HG02642 (cell line): ENCODE data around the gene PINK1.
"Not testable (repeated sequence)": the region's sequence is repeated elsewhere in the genome, so short reads cannot be mapped to it uniquely, and the experiment has no call there.

Experiments used
- ATAC-seq: cut with Tn5 transposase; IDR thresholded peaks from one replicate; pipeline ENCODE4 v1.9.1; 2021; ENCODE audit warnings: mild to moderate bottlenecking; ENCODE audit not compliant: unreplicated experiment, poor library complexity

The PINK1 gene

DNA sequence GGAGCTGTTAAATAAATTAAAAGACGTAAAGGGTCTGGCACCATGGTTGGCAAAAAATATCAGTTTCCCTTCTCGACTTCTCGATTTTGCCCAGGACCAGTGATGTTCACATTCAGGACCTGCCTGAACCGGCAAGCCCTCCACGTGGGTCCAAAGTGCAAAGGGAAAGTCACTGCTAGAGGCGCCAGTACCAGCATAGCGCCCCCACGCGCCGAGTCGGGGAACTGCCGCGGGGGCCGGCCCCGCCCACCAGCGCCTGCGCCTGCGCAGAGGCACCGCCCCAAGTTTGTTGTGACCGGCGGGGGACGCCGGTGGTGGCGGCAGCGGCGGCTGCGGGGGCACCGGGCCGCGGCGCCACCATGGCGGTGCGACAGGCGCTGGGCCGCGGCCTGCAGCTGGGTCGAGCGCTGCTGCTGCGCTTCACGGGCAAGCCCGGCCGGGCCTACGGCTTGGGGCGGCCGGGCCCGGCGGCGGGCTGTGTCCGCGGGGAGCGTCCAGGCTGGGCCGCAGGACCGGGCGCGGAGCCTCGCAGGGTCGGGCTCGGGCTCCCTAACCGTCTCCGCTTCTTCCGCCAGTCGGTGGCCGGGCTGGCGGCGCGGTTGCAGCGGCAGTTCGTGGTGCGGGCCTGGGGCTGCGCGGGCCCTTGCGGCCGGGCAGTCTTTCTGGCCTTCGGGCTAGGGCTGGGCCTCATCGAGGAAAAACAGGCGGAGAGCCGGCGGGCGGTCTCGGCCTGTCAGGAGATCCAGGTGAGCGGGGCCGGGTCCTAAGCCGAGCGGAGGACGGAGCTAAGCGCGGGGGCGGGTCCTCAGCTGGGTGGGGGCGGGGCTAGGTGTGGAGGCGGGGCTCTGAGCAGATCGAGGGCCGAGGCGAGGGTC, at the start of gene PINK1:
Gene PINK1, plus strand, starts transcription at position 269 of the 875 bp plus-strand sequence. Its CDS starts 91 bp downstream, at position 360.
- peak; percentile 71 for ATAC-seq

DNA sequence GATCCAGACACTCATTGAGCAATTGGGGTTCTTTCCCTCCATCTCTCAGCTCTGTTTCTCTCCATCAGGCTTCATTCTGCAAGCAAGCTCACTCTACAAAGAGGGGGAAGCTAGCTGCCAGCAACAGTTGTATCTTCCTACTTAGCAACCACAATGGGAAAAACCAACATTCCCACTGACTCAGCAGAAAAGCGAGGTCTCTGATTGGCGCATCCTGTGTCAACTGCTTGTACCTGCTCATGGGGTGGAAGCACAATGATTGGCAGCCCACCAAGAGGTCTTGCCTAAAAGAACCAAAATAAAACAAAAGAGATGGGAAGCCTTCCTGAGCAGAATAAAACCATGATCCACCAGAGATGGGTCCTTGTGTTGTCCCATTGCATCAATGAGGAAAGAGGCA, 48.4 kb upstream of the PINK1 start:
- no peak for ATAC-seq

DNA sequence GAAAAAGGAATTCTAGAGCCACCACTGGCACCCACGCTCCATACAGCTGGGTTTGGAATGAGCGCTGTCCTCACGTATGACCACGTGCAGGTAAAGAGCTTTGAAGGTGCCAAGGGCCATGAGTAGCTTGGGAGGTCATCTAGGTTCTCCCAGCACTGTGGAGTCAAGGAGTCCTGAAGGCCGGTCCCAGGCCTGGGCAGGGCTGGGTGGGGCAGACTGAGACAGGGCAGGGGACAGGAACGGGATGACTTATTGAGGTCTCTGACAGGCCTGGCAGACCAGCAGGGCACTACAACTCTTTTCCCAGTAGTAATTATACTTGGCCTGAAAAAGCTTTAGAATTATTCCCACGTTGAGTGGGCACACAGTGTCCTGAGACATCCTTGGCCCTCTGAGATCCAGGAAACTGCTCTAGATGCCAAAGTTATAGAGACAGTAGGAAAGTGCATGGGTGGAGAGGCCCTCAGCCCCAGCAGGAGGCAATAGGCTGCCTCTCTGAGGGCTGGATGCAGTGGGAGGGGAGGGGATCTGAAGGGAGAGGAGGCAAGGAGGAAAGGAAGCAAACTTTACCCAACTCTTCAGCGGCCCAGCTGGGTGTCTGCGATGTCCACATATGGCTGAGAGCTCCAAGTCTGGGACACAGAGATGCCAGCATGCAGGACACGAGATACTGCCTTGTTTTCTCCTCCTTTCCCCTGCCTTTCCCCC, 46.2 kb upstream of the PINK1 start:
- ATAC-seq = no peak

DNA sequence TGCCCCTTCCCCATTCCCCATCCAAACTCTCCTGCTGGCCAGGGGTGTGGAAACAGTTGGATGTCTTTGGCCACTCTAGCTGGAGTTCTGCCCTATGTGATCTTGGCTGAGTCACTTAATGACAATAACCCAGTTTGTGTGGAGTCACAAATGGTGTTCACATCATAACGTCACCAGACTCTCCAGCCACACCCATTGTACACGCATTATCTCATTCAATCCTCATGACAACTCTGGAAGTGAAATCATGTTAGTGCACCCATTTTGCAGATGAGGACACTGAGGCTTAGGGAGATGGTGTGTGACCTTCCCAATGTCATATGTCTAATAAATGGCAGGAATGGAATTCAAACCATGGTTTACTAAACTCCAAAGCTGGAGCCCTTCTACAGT, 45.6 kb upstream of the PINK1 start:
- no peak for ATAC-seq

DNA sequence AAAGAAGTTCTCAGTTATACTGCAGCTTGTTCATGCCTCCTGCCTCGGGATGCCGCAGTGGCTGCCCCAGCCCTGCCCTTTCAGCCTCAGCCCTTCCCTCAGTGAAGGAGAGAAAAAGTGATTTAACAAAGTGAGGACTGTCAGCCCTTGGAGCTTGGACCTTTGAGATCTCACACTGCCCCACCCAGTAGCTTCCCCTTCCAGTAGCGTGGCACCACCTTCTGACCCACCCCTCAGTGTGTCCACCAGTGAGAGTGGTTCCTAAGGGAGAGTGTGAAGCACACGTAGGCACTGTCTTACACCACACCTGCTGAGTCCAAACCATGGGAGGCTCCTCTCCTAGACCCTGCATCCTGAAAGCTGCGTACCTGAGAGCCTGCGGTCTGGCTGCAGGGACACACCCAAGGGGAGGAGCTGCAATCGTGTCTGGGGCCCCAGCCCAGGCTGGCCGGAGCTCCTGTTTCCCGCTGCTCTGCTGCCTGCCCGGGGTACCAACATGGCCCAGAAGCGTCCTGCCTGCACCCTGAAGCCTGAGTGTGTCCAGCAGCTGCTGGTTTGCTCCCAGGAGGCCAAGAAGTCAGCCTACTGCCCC, 44.5 kb upstream of the PINK1 start, which contains the start of gene CDA:
Gene CDA, plus strand, starts transcription at position 464 of the 592 bp plus-strand sequence. Its CDS starts 33 bp downstream, at position 497.
- no peak for ATAC-seq

DNA sequence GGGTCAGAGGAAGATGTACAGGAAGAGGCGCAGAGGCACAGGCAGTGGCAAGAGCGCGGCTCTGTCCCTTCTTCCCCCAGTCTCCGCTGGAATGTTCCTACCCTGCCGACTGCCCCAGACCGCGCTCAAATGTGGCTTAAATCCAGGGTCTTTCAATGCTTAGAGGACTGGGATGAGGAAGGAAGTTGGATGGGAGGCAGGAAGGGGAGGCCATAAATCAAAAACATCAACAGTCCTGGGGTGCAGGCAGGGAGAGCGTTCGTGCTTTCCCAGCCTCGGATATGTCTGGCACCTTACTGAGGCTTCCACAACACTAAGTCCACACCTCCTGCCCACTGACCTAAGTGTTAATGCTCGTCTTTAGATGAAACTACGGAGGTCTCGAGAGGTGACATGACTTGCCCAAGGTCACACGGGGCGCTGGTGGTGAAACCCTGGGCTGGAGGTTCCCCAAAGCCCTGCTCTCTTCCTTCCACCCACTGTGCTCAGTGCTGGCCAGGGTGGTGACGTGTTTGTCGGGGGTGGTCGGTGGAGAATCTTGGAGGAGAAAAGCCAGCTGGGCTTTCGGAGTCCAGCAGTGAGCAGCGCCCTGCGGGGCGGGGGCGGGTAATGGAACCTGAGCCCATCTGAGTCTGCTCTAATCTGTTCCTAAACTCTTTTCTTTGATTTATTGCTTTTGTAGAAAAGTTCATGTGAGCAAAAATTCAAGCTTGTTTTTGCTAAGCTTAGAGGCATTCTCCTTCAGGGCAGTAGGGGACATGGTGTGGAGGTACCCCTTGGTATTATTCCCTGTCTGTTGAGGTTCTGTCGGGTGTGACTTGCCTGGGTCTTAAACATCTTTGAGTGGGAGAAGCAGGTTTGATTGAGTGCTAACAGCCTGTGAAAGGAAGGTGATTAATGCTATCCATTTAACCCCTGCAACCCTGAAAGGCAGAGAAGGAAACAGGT, 43.7 kb upstream of the PINK1 start:
- ATAC-seq = no peak

DNA sequence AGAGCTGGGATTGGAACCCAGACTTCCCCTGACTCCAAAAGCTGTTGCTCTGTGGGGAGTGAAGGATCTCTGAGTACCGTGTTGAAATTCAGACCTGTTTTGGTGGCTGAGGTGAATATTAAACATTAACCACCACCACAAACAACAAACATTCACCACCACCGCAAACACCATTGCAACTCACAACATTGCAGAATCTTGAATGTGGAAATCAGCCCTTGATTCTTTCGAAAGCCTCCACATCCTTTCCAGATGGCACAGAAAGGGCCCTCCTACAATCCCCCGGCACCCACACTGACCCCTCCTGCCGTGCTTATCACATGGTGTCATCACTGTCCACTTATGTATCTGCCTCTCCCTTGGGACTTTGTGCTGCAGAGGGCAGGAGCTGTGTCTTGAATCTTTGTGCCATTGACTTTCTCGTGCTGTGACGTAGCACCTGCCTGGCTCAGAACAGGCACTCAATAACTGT, 42.9 kb upstream of the PINK1 start:
- no peak for ATAC-seq

DNA sequence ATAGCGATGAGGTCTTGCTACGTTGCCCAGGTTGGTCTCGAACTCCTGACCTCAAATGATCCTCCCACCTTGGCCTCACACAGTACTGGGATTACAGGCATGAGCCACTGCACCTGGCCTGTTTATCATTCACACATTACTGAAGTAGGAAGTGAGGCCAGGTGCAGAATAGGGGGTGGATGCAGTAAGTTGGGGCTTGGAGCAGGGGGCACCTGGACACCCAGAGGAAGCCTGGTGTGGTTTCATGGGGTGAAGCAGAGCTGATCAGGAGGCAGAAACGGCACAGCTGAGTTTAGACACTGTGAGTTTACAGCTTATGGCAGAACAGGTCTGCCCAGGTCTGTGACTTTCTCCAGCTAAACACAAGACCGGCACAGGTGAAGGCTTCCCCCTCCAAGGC, 39.5 kb upstream of the PINK1 start:
- ATAC-seq = no peak

DNA sequence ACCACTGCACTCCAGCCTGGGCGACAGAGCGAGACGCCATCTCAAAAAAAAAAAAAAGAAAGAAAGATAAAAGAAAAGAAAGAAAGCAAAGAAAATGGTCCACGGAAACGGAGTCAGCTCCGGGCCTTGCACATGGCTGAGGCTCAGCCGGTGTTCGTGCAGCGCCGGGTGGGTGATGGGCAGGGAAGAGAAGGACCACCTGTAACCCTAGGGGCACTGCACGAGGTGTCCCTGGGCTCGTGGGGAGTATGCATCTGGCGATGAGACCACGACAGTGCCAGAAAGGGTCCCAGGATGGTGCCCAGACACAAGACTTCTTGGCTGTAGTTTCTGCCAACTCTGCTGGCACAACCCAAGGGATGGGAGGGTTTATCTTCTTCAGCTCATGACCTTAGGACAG, 38.5 kb upstream of the PINK1 start:
- no peak for ATAC-seq

DNA sequence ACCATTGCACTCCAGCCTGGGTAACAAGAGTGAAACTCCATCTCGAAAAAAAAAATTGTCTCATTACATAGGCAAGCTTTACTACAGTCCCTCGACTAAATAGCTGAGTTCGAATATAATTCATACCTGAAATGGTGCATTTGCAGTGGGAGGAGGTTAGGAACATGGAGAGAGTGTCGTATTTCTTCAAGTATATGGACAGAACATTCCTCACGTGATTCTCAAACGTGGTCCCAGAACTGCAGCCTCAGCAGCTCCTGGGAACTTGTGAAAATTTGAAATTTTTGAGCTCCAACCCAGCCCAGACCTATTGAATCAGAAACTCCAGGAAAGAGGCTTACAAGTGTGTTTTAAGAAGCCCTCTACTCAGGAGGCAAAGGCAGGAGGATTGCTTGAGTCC, 37.2 kb upstream of the PINK1 start:
- no peak for ATAC-seq

DNA sequence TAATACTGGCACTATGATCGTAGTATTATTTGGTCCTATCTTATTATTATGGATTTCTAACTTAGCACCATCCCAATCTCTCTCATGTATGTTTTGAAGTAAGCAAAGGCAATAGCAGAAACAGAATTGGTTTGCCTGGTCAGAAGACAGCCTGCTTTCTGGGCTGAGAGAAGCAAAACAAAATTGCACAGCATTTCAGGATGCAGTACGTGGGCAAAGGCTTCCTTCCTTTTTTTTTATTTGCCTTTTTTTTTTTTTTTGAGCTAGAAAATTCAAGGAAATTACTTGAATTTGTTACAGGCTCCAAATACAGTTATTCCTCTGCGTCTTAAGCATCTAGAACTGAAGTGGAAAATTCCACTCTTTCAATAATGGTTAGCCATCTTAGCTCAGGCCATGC, 35.6 kb upstream of the PINK1 start:
- no peak for ATAC-seq

DNA sequence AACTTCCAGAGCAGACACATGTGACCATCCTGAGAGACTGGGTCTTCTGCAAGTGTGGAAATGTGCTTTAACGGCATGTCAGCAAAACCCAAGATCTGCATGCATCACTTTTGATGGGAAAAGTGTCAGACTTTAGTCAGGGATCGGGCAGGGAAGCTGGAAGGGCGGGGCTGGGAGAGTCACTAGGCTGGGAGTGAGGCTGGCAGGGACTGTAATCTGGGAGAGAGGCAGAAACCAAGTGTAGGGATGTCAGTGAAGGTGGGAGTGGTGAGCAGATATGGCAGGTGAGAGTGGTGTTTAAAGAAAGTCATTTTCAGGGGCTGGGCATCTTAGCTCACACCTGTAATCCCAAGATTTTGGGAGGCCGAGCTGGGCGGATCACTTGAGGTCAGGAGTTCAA, 33.1 kb upstream of the PINK1 start:
- no peak for ATAC-seq

DNA sequence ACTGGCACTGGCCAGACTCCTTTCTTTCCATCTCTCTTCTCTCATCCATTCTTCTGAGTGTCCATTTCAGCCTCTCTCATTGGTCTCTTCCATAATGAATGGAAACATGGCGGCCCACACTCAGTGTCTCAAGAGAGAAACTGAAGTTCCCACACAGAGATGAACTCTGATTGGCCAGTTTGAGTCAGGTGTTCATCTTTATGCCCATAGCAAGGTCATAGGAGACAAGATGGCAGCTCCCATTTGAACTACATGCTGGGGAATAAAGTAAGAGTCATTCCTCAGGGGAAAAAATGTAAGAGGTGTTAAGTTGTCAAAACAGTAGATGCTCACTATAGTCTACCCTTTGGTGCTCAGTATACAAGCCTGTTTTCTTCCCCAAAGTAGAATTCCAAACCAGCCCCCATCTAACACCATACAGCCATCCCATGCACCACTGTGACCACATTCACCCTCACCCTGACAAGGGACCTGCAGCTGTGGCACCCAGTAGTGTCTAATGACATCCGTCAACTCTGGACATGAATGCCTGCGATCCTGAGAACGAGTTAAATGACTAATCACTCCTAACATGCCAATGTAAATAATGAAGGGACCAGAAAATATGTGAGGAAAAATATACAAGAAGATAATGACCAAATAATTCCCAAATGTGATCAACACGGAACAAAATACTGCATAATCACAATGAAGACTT, 32.0 kb upstream of the PINK1 start:
- ATAC-seq = no peak

DNA sequence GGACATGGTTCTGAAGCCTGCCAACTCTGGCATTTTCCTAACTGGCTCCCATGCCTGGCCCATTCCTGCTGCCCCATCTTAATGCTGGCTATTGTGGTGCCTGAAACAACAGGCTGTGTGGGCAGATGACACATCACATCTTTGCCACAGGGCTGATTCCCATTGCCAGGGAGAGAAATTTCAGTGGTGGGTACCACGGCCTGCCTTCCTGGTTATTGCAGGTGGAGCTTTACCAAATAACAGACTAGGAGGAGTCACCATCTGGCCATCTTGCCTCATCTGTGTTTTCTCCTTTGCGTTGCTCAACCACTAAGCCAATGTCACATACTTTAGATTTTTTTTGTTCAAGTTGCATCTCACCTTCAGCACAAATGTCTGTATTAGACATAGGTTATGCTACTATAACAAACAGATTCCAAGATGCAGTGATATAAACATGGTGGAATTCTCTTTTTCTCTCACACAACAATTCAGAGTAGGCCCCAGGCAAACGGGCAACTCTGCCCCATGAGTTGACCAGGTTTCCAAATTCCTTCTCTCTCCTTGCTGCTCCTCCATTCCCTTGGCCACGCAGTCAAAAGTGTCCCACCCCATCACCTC, 30.3 kb upstream of the PINK1 start:
- no peak for ATAC-seq

DNA sequence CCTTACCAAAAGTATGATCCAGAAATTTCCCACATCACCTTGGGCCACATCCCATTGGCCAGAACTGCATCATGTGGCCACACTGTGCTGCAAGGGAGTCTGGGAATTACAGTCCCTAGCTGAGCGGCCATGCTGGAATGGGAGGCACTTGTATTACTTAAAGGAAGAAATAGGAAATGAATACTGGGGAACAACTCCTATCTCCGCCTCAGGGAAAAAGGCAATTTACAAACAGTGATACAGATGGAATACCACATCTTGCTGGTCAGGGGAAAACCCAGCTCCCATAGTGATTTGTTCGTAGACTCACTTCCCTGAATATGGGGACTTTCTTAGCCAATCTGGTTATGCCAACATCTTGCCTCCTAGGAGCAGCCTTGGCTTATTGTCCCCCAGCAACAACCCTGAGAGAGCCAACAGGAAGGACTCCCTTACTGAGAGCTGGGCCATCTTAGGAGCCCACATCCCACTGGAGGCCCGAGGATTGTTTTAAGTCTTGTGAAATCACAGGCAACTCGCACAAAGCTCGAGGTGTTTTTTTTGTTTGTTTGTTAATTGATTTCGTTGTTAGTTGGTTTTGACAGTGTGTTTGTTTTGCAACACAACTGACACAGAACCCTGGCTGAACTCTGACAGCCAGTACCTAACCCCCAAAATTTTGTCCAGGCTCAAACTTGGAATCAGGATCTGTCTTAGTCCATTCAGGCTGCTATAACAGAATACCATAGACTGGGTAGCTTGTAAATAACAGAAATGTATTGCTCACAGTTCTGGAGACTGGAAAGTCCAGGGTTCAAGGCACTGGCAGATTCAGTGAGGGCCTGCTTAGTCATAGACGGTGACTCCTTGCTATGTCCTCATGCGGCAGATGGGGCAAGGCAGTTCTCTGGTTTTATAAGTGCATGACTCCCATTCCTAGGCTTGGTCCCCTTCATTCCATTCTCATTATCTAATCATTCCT, 29.5 kb upstream of the PINK1 start:
- ATAC-seq = no peak

DNA sequence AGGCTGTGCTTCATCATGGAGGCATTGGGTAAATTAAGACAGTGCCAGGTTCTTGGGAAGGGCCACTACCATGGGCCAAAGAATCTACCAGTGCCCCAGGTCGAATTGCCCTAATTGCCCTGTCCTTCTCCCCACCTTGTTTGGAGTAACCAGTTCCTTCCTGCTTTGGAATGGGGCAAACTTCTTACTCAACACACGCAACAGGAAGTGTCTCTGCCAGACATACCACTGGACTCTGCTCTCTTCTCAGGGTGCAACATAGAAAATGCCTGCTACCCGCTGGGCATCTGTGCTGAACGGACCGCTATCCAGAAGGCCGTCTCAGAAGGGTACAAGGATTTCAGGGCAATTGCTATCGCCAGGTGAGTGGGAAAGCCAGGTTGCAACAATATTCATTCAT, 28.6 kb upstream of the PINK1 start:
- ATAC-seq = no peak

DNA sequence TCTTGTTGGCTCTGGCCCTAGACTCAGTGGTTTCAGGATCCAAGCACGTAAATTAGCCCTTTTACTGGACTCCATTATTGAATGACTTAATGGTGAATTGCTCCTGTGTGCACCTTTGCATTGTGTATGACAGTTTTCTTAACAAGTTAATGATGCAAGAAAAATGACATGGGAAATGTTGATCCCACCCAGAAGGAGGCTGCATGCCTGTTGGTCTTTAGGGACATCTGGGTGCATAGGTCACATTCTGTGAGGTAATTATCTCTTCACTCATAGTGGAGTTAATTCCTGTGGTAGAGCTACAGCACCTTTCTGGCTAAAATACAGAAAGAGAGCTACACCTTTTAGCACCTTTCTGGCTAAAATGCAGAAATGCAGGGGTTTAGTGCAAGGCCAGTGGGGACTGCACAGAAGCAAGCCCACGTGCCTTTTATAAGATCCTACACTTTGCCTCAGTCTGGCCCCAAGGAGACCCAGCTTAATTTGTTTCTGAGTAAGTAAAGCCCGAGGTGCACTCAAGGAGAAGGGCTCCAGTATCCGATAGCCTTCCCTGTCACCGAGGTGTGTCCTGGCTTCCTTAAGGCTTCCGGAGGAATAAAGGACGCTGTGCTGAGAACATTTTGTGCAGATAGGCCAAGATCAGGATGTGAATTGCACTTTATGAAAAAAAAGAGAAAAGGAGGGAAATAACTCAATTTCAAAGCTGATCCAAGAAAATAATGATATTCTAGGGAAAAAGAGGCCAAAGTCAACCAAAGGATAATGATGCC, 26.3 kb upstream of the PINK1 start:
- not testable (repeated sequence) for ATAC-seq
